GM12864 (cell line): ENCODE data around the gene THSD7A.

ENCODE experiments used
- DNase-seq: peaks from one replicate; pipeline ENCODE4 v3.0.0-alpha.2; 2011; ENCODE audit warnings: low read depth
- H3K4me3 ChIP-seq: 2 replicates; pipeline ENCODE4 v1.5.1; 2011; ENCODE audit warnings: mild to moderate bottlenecking, low read depth, low read length, control low read depth
- CTCF ChIP-seq: IDR thresholded peaks from 2 replicates; pipeline ENCODE4 v1.5.1; 2011; ENCODE audit warnings: low read depth, mild to moderate bottlenecking, moderate library complexity, low read length, control low read depth, inconsistent platforms; ENCODE audit errors: missing control alignments

The THSD7A gene

DNA sequence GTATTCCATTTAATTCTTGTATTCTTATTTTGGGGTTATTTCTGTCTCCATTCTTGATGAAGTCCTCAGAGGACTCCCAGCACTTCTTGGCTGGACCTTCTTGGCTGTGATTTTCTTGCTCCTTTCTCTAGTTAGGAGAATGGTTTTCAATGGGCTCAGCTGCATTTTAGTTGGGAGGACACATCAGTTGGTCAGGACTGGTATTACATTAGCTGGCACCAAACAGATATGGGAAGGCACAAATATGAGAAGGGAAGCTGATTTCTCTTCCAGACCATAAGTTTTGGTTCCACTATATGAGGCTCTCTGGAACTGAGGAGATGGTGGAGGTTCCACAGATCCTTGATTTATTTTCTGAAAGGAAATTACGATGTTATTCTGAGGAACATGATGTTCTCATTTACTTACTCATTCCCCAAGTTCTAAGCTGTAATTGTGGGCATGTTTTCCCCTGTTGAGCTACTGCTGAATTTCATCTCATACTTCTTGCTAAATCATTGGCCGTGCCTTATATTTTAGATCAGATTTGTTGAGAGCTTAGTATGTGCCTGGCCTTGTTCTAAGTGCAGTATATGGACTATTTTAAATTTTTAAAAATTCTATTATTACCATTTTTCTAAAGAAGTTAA is 261.0 kb downstream of the THSD7A start:
- TF ChIP-seq CTCF, result no peak
- no peak for DNase-seq
- no peak overlapping the region for H3K4me3 ChIP-seq

GRCh38 chr7:11570205-11570604 is 261.8 kb downstream of the THSD7A start:
- DNase-seq, result no peak
- no peak overlapping the region for H3K4me3 ChIP-seq
- TF ChIP-seq CTCF, result no peak

GRCh38 chr7:11567571-11567970 is 264.4 kb downstream of the THSD7A start:
- no peak for DNase-seq
- no peak overlapping the region for H3K4me3 ChIP-seq
- no peak for TF ChIP-seq CTCF

GRCh38 chr7:11557627-11558026 is 274.4 kb downstream of the THSD7A start:
- H3K4me3 ChIP-seq, result no peak overlapping the region
- peak; percentile 45 for TF ChIP-seq CTCF
- no peak for DNase-seq

DNA sequence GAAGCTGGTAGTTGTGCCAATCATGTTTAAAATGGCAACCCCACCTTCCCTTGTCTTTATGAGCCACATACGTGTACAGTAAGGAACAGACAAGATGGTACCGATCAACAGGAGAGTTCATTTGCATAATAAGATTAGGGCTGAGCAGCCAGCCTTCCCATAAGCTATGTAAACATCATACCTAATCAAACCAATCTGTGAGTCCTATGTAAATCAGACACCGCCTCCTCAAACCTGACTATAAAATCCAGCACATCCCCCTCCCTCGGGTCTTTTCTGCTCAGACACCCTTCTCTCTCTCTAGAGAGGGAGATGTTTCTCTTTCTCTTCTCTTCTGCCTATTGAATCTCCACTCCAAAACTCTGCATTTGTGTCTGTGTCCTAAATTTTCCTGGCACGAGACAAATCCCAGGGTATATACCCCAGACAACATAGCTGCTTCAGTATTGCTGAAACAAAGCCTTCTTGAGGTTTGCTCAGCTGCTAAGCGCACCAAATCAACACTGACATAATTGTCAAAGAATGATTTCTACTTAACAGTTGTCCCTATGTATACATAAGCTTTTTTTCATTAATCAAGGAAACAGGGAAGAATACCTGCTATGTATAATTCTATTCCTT is 279.2 kb downstream of the THSD7A start:
- TF ChIP-seq CTCF, result no peak
- no peak for DNase-seq
- H3K4me3 ChIP-seq, result no peak overlapping the region

DNA sequence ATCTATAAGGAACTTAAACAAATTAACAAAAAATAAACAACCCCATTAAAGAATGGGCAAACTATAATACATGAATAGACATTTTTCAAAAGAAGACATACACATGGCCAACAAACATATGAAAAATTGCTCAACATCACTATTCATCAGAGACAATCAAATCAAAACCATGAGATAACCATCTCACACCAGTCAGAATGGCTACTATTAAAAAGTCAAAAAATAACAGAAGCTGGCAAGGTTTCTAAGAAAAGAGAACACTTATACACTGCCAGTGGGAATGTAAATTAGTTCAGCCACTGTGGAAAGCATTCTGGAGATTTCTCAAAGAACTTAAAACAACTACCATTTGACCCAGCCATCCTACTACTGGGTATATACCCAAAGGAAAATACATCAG is 280.5 kb downstream of the THSD7A start:
- no peak overlapping the region for H3K4me3 ChIP-seq
- no peak for DNase-seq
- TF ChIP-seq CTCF, result no peak

GRCh38 chr7:11548532-11548931 is 283.5 kb downstream of the THSD7A start:
- TF ChIP-seq CTCF, result no peak
- H3K4me3 ChIP-seq, result no peak overlapping the region
- no peak for DNase-seq
